Measurements from ENCODE around the gene DCC. TPM values are rescaled to one million over a fixed set of nuclear protein-coding genes. Genes with fewer than 3 reads are reported as not detected.

Gene DCC
- total RNA-seq, 1 experiment from 2014 or later: 0.72 TPM

DNA sequence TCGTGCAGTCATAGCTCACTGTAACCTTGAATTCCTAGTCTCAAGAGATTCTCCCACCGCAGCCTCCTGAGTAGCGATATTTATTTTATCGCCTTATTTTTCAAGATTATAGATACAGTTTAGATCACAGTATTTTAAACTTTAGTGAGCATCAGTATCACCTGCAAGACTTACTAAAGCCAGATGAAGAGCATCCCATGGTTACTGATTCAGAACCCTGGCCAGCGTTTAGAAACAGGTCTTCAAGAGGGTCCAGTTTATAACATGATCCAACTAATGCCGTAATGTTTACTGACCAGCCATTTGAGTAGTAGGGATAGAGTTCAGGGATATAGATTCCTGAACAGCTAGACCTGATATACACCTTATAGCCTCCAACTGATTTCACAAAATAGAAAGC, 146.1 kb downstream of the DCC start:
- no peak for ATAC-seq
- no peak overlapping the region for H3K4me3 Mint-ChIP-seq
- no peak overlapping the region for H3K27ac Mint-ChIP-seq
- ChIA-PET CTCF (no interaction called here), POLR2A (no interaction called here)
- H3K36me3 Mint-ChIP-seq: no peaks in the 10 kb centered on the region
- H3K9me3 Mint-ChIP-seq: no peaks in the 10 kb centered on the region
- DNase-seq (ENCODE audit: low spot score): no peak
- no peaks in the 10 kb centered on the region; the same call in 1 of the 2 replicates for H3K27me3 Mint-ChIP-seq (ENCODE audit: low read depth)
- H3K4me1 Mint-ChIP-seq: 0 out of 2 replicates have a peak, but pooled peaks cover 2% of the 10 kb centered on the region
- TF ChIP-seq ELF4 (CRISPR knock-in tag; IDR thresholded peaks at IDR 0.05; ENCODE audit: low read depth) (no peak), ZNF219 (CRISPR knock-in tag; IDR thresholded peaks at IDR 0.05; ENCODE audit: borderline replicate concordance) (no peak), ZNF232 (CRISPR knock-in tag; IDR thresholded peaks at IDR 0.05) (no peak), ETV6 (CRISPR knock-in tag; IDR thresholded peaks at IDR 0.05) (no peak), MXD4 (CRISPR knock-in tag; IDR thresholded peaks at IDR 0.05; ENCODE audit: borderline replicate concordance) (no peak), TCF7 (CRISPR knock-in tag; IDR thresholded peaks at IDR 0.05; ENCODE audit: low read depth) (no peak), CREM (CRISPR knock-in tag; IDR thresholded peaks at IDR 0.05) (no peak), ZNF416 (CRISPR knock-in tag; IDR thresholded peaks at IDR 0.05) (no peak), GTF2I (CRISPR knock-in tag; conservative IDR thresholded peaks at IDR 0.05) (no peak), SMAD4 (CRISPR knock-in tag; IDR thresholded peaks at IDR 0.05) (no peak)
- TF ChIP-seq, protein P1, sequence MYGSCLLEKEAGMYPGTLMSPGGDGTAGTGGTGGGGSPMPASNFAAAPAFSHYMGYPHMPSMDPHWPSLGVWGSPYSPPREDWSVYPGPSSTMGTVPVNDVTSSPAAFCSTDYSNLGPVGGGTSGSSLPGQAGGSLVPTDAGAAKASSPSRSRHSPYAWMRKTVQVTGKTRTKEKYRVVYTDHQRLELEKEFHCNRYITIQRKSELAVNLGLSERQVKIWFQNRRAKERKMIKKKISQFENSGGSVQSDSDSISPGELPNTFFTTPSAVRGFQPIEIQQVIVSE (CRISPR knock-in tag; IDR thresholded peaks at IDR 0.05; ENCODE audit: borderline replicate concordance): no peak
- TF ChIP-seq, protein P2, sequence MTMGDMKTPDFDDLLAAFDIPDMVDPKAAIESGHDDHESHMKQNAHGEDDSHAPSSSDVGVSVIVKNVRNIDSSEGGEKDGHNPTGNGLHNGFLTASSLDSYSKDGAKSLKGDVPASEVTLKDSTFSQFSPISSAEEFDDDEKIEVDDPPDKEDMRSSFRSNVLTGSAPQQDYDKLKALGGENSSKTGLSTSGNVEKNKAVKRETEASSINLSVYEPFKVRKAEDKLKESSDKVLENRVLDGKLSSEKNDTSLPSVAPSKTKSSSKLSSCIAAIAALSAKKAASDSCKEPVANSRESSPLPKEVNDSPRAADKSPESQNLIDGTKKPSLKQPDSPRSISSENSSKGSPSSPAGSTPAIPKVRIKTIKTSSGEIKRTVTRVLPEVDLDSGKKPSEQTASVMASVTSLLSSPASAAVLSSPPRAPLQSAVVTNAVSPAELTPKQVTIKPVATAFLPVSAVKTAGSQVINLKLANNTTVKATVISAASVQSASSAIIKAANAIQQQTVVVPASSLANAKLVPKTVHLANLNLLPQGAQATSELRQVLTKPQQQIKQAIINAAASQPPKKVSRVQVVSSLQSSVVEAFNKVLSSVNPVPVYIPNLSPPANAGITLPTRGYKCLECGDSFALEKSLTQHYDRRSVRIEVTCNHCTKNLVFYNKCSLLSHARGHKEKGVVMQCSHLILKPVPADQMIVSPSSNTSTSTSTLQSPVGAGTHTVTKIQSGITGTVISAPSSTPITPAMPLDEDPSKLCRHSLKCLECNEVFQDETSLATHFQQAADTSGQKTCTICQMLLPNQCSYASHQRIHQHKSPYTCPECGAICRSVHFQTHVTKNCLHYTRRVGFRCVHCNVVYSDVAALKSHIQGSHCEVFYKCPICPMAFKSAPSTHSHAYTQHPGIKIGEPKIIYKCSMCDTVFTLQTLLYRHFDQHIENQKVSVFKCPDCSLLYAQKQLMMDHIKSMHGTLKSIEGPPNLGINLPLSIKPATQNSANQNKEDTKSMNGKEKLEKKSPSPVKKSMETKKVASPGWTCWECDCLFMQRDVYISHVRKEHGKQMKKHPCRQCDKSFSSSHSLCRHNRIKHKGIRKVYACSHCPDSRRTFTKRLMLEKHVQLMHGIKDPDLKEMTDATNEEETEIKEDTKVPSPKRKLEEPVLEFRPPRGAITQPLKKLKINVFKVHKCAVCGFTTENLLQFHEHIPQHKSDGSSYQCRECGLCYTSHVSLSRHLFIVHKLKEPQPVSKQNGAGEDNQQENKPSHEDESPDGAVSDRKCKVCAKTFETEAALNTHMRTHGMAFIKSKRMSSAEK (CRISPR knock-in tag; IDR thresholded peaks at IDR 0.05; ENCODE audit: borderline replicate concordance): no peak
- TF ChIP-seq, protein P3, sequence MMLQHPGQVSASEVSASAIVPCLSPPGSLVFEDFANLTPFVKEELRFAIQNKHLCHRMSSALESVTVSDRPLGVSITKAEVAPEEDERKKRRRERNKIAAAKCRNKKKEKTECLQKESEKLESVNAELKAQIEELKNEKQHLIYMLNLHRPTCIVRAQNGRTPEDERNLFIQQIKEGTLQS (CRISPR knock-in tag; conservative IDR thresholded peaks at IDR 0.05): no peak
- TF ChIP-seq, protein P4, sequence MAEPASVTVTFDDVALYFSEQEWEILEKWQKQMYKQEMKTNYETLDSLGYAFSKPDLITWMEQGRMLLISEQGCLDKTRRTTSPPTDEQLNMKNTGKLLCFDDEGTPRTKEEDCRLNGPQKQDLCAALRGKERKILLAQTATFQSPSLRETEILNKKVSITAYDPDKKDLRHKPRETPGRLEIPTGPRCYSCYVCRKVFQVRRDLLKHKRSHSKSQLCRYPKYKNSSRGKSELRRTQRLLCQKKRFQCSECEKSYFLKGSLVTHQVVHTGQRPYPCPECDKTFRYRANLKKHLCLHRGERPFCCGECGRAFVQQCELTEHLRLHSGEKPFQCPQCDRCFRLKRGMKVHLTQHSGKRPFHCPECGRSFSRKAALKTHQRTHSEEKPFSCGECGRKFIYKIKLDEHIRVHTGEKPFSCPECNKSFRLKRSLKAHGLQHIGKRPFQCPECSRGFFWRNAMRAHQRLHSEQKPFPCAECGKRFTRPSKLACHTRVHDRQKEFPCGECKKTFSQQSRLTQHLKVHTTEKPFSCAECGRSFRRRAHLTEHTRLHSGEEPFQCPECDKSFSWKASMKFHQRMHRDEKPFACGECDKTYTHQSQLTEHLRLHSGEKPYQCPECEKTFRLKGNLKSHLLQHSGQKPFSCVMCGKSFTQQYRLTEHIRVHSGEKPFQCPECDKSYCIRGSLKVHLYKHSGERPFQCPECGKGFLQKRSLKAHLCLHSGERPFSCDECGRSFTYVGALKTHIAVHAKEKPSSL (CRISPR knock-in tag; conservative IDR thresholded peaks at IDR 0.05): no peak
- TF ChIP-seq, protein P5, sequence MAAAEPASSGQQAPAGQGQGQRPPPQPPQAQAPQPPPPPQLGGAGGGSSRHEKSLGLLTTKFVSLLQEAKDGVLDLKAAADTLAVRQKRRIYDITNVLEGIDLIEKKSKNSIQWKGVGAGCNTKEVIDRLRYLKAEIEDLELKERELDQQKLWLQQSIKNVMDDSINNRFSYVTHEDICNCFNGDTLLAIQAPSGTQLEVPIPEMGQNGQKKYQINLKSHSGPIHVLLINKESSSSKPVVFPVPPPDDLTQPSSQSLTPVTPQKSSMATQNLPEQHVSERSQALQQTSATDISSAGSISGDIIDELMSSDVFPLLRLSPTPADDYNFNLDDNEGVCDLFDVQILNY (CRISPR knock-in tag; IDR thresholded peaks at IDR 0.05): no peak
- TF ChIP-seq, protein P6, sequence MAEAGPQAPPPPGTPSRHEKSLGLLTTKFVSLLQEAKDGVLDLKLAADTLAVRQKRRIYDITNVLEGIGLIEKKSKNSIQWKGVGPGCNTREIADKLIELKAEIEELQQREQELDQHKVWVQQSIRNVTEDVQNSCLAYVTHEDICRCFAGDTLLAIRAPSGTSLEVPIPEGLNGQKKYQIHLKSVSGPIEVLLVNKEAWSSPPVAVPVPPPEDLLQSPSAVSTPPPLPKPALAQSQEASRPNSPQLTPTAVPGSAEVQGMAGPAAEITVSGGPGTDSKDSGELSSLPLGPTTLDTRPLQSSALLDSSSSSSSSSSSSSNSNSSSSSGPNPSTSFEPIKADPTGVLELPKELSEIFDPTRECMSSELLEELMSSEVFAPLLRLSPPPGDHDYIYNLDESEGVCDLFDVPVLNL (CRISPR knock-in tag; IDR thresholded peaks at IDR 0.05; ENCODE audit: borderline replicate concordance, low read depth): no peak
- TF ChIP-seq, protein P7, sequence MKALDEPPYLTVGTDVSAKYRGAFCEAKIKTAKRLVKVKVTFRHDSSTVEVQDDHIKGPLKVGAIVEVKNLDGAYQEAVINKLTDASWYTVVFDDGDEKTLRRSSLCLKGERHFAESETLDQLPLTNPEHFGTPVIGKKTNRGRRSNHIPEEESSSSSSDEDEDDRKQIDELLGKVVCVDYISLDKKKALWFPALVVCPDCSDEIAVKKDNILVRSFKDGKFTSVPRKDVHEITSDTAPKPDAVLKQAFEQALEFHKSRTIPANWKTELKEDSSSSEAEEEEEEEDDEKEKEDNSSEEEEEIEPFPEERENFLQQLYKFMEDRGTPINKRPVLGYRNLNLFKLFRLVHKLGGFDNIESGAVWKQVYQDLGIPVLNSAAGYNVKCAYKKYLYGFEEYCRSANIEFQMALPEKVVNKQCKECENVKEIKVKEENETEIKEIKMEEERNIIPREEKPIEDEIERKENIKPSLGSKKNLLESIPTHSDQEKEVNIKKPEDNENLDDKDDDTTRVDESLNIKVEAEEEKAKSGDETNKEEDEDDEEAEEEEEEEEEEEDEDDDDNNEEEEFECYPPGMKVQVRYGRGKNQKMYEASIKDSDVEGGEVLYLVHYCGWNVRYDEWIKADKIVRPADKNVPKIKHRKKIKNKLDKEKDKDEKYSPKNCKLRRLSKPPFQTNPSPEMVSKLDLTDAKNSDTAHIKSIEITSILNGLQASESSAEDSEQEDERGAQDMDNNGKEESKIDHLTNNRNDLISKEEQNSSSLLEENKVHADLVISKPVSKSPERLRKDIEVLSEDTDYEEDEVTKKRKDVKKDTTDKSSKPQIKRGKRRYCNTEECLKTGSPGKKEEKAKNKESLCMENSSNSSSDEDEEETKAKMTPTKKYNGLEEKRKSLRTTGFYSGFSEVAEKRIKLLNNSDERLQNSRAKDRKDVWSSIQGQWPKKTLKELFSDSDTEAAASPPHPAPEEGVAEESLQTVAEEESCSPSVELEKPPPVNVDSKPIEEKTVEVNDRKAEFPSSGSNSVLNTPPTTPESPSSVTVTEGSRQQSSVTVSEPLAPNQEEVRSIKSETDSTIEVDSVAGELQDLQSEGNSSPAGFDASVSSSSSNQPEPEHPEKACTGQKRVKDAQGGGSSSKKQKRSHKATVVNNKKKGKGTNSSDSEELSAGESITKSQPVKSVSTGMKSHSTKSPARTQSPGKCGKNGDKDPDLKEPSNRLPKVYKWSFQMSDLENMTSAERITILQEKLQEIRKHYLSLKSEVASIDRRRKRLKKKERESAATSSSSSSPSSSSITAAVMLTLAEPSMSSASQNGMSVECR (CRISPR knock-in tag; IDR thresholded peaks at IDR 0.05; ENCODE audit: borderline replicate concordance): no peak
- TF ChIP-seq, protein P8, sequence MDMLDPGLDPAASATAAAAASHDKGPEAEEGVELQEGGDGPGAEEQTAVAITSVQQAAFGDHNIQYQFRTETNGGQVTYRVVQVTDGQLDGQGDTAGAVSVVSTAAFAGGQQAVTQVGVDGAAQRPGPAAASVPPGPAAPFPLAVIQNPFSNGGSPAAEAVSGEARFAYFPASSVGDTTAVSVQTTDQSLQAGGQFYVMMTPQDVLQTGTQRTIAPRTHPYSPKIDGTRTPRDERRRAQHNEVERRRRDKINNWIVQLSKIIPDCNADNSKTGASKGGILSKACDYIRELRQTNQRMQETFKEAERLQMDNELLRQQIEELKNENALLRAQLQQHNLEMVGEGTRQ (CRISPR knock-in tag; IDR thresholded peaks at IDR 0.05): no peak
